ENCODE data around the gene P2RX3.

DNA sequence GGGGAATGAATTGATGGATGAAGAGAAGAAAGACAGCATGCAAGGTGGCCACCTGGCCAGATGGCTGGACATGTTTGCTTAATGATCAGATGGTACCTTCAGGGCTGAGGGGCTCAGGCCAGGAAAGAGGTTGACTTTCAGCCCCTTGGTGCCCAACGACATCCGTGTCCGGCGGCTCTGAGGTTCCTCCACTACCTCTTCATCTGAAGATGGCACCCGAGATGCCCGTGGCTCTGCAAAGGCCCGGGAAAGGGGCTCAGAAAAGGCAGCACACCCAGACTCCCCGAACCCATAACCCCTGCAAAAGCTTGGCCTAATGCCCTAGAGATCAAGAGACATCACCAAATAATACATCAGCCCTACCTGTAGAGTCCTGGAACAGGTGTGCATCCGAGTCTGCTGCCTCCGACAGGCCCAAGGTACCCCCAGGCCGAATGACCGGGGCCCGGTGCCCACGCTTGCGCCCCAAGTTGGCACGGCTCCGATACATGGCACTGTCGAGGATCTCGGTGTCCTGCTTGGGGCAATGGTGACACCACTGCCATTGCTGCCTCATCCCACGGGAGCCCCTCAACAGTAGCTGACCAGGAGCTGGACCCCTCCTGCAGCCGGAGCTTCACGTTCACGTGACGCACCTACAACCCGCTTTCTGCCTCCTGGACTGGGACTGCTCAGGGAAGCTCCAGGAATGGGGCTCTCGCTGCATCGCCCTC lies 36.3 kb upstream of the P2RX3 start:
- TF ChIP-seq MYNN (tag by site-specific recombination; IDR thresholded peaks at IDR 0.05; ENCODE audit: borderline replicate concordance) (no peak), ZNF473 (tag by site-specific recombination; IDR thresholded peaks at IDR 0.05) (no peak), ZFP37 (tag by site-specific recombination; IDR thresholded peaks at IDR 0.05) (no peak), YY1 (tag by site-specific recombination; IDR thresholded peaks at IDR 0.05) (no peak)
- TF ChIP-seq, protein P1, sequence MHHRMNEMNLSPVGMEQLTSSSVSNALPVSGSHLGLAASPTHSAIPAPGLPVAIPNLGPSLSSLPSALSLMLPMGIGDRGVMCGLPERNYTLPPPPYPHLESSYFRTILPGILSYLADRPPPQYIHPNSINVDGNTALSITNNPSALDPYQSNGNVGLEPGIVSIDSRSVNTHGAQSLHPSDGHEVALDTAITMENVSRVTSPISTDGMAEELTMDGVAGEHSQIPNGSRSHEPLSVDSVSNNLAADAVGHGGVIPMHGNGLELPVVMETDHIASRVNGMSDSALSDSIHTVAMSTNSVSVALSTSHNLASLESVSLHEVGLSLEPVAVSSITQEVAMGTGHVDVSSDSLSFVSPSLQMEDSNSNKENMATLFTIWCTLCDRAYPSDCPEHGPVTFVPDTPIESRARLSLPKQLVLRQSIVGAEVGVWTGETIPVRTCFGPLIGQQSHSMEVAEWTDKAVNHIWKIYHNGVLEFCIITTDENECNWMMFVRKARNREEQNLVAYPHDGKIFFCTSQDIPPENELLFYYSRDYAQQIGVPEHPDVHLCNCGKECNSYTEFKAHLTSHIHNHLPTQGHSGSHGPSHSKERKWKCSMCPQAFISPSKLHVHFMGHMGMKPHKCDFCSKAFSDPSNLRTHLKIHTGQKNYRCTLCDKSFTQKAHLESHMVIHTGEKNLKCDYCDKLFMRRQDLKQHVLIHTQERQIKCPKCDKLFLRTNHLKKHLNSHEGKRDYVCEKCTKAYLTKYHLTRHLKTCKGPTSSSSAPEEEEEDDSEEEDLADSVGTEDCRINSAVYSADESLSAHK (tag by site-specific recombination; IDR thresholded peaks at IDR 0.05), result no peak
- TF ChIP-seq, protein P2, sequence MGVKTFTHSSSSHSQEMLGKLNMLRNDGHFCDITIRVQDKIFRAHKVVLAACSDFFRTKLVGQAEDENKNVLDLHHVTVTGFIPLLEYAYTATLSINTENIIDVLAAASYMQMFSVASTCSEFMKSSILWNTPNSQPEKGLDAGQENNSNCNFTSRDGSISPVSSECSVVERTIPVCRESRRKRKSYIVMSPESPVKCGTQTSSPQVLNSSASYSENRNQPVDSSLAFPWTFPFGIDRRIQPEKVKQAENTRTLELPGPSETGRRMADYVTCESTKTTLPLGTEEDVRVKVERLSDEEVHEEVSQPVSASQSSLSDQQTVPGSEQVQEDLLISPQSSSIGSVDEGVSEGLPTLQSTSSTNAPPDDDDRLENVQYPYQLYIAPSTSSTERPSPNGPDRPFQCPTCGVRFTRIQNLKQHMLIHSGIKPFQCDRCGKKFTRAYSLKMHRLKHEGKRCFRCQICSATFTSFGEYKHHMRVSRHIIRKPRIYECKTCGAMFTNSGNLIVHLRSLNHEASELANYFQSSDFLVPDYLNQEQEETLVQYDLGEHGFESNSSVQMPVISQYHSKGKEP (tag by site-specific recombination; IDR thresholded peaks at IDR 0.05), result no peak
- TF ChIP-seq, protein P3, sequence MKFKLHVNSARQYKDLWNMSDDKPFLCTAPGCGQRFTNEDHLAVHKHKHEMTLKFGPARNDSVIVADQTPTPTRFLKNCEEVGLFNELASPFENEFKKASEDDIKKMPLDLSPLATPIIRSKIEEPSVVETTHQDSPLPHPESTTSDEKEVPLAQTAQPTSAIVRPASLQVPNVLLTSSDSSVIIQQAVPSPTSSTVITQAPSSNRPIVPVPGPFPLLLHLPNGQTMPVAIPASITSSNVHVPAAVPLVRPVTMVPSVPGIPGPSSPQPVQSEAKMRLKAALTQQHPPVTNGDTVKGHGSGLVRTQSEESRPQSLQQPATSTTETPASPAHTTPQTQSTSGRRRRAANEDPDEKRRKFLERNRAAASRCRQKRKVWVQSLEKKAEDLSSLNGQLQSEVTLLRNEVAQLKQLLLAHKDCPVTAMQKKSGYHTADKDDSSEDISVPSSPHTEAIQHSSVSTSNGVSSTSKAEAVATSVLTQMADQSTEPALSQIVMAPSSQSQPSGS (tag by site-specific recombination; IDR thresholded peaks at IDR 0.05; ENCODE audit: low read depth), result no peak
- TF ChIP-seq, protein P4, sequence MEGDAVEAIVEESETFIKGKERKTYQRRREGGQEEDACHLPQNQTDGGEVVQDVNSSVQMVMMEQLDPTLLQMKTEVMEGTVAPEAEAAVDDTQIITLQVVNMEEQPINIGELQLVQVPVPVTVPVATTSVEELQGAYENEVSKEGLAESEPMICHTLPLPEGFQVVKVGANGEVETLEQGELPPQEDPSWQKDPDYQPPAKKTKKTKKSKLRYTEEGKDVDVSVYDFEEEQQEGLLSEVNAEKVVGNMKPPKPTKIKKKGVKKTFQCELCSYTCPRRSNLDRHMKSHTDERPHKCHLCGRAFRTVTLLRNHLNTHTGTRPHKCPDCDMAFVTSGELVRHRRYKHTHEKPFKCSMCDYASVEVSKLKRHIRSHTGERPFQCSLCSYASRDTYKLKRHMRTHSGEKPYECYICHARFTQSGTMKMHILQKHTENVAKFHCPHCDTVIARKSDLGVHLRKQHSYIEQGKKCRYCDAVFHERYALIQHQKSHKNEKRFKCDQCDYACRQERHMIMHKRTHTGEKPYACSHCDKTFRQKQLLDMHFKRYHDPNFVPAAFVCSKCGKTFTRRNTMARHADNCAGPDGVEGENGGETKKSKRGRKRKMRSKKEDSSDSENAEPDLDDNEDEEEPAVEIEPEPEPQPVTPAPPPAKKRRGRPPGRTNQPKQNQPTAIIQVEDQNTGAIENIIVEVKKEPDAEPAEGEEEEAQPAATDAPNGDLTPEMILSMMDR (tag by site-specific recombination; IDR thresholded peaks at IDR 0.05), result no peak
- TF ChIP-seq, protein P5, sequence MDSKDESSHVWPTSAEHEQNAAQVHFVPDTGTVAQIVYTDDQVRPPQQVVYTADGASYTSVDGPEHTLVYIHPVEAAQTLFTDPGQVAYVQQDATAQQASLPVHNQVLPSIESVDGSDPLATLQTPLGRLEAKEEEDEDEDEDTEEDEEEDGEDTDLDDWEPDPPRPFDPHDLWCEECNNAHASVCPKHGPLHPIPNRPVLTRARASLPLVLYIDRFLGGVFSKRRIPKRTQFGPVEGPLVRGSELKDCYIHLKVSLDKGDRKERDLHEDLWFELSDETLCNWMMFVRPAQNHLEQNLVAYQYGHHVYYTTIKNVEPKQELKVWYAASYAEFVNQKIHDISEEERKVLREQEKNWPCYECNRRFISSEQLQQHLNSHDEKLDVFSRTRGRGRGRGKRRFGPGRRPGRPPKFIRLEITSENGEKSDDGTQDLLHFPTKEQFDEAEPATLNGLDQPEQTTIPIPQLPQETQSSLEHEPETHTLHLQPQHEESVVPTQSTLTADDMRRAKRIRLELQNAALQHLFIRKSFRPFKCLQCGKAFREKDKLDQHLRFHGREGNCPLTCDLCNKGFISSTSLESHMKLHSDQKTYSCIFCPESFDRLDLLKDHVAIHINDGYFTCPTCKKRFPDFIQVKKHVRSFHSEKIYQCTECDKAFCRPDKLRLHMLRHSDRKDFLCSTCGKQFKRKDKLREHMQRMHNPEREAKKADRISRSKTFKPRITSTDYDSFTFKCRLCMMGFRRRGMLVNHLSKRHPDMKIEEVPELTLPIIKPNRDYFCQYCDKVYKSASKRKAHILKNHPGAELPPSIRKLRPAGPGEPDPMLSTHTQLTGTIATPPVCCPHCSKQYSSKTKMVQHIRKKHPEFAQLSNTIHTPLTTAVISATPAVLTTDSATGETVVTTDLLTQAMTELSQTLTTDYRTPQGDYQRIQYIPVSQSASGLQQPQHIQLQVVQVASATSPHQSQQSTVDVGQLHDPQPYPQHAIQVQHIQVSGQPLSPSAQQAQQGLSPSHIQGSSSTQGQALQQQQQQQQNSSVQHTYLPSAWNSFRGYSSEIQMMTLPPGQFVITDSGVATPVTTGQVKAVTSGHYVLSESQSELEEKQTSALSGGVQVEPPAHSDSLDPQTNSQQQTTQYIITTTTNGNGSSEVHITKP (tag by site-specific recombination; IDR thresholded peaks at IDR 0.05), result no peak
- TF ChIP-seq, protein P6, sequence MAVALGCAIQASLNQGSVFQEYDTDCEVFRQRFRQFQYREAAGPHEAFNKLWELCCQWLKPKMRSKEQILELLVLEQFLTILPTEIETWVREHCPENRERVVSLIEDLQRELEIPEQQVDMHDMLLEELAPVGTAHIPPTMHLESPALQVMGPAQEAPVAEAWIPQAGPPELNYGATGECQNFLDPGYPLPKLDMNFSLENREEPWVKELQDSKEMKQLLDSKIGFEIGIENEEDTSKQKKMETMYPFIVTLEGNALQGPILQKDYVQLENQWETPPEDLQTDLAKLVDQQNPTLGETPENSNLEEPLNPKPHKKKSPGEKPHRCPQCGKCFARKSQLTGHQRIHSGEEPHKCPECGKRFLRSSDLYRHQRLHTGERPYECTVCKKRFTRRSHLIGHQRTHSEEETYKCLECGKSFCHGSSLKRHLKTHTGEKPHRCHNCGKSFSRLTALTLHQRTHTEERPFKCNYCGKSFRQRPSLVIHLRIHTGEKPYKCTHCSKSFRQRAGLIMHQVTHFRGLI (tag by site-specific recombination; IDR thresholded peaks at IDR 0.05), result no peak
- TF ChIP-seq, protein P7, sequence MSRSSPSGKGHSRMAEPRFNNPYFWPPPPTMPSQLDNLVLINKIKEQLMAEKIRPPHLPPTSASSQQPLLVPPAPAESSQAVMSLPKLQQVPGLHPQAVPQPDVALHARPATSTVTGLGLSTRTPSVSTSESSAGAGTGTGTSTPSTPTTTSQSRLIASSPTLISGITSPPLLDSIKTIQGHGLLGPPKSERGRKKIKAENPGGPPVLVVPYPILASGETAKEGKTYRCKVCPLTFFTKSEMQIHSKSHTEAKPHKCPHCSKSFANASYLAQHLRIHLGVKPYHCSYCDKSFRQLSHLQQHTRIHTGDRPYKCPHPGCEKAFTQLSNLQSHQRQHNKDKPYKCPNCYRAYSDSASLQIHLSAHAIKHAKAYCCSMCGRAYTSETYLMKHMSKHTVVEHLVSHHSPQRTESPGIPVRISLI (tag by site-specific recombination; IDR thresholded peaks at IDR 0.05), result no peak
